HepG2 (cell line): Measurements from ENCODE around the gene TCFL5. TPM values are rescaled to one million over a fixed set of nuclear protein-coding genes. Genes with fewer than 3 reads are reported as not detected.

Experiments used
- CBX5 ChIP-seq: sonication (generic); formaldehyde crosslinking; IDR thresholded peaks from 2 replicates; pipeline ENCODE4 v1.4.0; 2020; ENCODE audit warnings: missing genetic modification reagents, borderline replicate concordance
- TFE3 ChIP-seq: IDR thresholded peaks from 2 replicates; pipeline ENCODE4 v1.6.1; 2016
- THAP8 ChIP-seq: sonication (generic); formaldehyde crosslinking; IDR thresholded peaks from 2 replicates; pipeline ENCODE4 v1.5.1; 2020; ENCODE audit warnings: missing genetic modification reagents, mild to moderate bottlenecking, borderline replicate concordance
- USF2 ChIP-seq, 2 experiments: sonication (generic) in 1 of 2; formaldehyde crosslinking in 1 of 2; IDR thresholded peaks; 2 replicates each; pipeline versions ENCODE4 v1.5.1 to v1.6.1; 2011 to 2020; ENCODE audit warnings: borderline replicate concordance in 1 of 2, low read depth in 1 of 2, low read length in 1 of 2, mild to moderate bottlenecking in 1 of 2, missing genetic modification reagents in 1 of 2, moderate library complexity in 1 of 2
- ZBTB25 ChIP-seq: IDR thresholded peaks from 2 replicates; pipeline ENCODE4 v1.6.1; 2018; ENCODE audit warnings: missing genetic modification reagents
- ZFYVE20 ChIP-seq: sonication (generic); formaldehyde crosslinking; IDR thresholded peaks from 2 replicates; pipeline ENCODE4 v1.8.0; 2023; ENCODE audit warnings: low read depth, mild to moderate bottlenecking, moderate library complexity, missing genetic modification reagents, borderline replicate concordance
- ZNF234 ChIP-seq: sonication (generic); formaldehyde crosslinking; conservative IDR thresholded peaks from 2 replicates; pipeline ENCODE4 v1.5.1; 2020; ENCODE audit warnings: mild to moderate bottlenecking, missing genetic modification reagents
- polyA plus RNA-seq, 8 experiments: library from polyadenylated mRNA; depleted of rRNA in 3 of 8; stranded (reverse) in 7 of 8; unstranded in 1 of 8; fragments of >200 nt; fragmentation: Illumina TruSeq in 4 of 8; extraction: Trizol in 4 of 8; gene quantifications; 2 replicates each; pipeline versions ENCODE4 v1.2.1 to v1.2.3, GENCODE V29; 2011 to 2016; ENCODE audit warnings: low read depth in 4 of 8, missing spikeins in 1 of 8, mixed read lengths in 1 of 8; ENCODE audit not compliant: insufficient read depth in 1 of 8
- total RNA-seq, 5 experiments: library from RNA; depleted of rRNA; stranded (reverse); fragments of >200 nt; fragmentation: Illumina TruSeq; extraction: Trizol; gene quantifications; 2 replicates each; pipeline ENCODE4 v1.2.3, GENCODE V29; 2016; ENCODE audit warnings: low read depth in 1 of 5
- TF ChIP-seq, protein P1 (sequence below): sonication (generic); formaldehyde crosslinking; IDR thresholded peaks from 2 replicates; pipeline ENCODE4 v1.4.0; 2020; ENCODE audit warnings: missing genetic modification reagents, borderline replicate concordance
- TF ChIP-seq, protein P2 (sequence below): sonication (generic); formaldehyde crosslinking; IDR thresholded peaks from 2 replicates; pipeline ENCODE4 v1.4.0; 2020; ENCODE audit warnings: missing genetic modification reagents

Gene TCFL5
- total and polyA plus RNA-seq, 2 of the 13 experiments (the other 11 are each of a cell fraction or from before 2014, with no cell fraction given) = 14.8 to 20.0 TPM

DNA sequence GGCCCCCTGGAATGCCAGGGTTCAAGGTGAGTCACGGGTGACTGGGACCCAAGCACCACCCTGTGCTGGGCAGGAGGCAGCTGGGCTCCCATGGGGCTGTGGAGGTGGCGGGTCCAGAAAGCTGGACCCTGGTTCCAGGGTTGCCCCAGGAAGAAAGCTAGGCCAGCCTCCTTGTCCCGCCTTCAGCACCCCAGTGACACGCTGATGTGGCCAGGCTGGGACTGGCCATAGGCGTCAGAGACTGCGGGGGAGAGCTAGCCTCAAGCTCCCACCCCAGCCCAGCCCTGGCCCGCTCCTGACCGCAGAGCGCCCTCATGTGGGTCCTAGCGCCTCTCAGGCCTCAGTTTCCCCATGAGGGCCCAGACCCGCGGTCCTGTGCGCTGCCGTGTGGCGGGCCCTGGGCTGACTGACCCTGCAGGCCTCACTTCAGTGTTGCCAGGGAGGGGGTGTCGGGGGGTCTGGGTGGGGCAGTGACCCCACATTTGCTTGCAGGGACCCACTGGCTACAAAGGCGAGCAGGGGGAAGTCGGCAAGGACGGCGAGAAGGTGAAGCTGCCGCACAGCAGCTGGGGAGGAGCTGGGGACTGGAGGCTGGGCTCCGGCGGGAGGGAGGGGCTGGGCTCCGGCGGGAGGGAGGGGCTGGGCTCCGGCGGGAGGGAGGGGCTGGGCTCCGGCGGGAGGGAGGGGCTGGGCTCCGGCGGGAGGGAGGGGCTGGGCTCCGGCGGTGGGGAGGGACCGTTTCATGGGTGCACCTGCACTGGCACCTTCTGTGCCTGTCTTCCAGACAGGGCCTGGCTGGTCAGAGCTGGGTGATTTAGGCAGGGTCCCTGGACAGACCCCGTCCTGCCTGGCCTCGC, 36.9 kb downstream of the TCFL5 start (continued):
- TF ChIP-seq TFE3 (CRISPR knock-in tag) = no peak
- TF ChIP-seq THAP8 (CRISPR knock-in tag) = no peak
- no peak for TF ChIP-seq ZBTB25 (CRISPR knock-in tag)
- TF ChIP-seq ZNF234 (CRISPR knock-in tag) = no peak
- no peak for TF ChIP-seq CBX5 (CRISPR knock-in tag)
- TF ChIP-seq, protein P1, sequence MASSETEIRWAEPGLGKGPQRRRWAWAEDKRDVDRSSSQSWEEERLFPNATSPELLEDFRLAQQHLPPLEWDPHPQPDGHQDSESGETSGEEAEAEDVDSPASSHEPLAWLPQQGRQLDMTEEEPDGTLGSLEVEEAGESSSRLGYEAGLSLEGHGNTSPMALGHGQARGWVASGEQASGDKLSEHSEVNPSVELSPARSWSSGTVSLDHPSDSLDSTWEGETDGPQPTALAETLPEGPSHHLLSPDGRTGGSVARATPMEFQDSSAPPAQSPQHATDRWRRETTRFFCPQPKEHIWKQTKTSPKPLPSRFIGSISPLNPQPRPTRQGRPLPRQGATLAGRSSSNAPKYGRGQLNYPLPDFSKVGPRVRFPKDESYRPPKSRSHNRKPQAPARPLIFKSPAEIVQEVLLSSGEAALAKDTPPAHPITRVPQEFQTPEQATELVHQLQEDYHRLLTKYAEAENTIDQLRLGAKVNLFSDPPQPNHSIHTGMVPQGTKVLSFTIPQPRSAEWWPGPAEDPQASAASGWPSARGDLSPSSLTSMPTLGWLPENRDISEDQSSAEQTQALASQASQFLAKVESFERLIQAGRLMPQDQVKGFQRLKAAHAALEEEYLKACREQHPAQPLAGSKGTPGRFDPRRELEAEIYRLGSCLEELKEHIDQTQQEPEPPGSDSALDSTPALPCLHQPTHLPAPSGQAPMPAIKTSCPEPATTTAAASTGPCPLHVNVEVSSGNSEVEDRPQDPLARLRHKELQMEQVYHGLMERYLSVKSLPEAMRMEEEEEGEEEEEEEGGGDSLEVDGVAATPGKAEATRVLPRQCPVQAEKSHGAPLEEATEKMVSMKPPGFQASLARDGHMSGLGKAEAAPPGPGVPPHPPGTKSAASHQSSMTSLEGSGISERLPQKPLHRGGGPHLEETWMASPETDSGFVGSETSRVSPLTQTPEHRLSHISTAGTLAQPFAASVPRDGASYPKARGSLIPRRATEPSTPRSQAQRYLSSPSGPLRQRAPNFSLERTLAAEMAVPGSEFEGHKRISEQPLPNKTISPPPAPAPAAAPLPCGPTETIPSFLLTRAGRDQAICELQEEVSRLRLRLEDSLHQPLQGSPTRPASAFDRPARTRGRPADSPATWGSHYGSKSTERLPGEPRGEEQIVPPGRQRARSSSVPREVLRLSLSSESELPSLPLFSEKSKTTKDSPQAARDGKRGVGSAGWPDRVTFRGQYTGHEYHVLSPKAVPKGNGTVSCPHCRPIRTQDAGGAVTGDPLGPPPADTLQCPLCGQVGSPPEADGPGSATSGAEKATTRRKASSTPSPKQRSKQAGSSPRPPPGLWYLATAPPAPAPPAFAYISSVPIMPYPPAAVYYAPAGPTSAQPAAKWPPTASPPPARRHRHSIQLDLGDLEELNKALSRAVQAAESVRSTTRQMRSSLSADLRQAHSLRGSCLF (CRISPR knock-in tag) = no peak
- no peak for TF ChIP-seq ZFYVE20 (CRISPR knock-in tag)
- no peak for TF ChIP-seq USF2 (IDR thresholded peaks at IDR 0.05; ENCODE audit: low read depth, low read length)
- no peak for TF ChIP-seq USF2 (CRISPR knock-in tag; IDR thresholded peaks at IDR 0.05; ENCODE audit: borderline replicate concordance)
- TF ChIP-seq, protein P2, sequence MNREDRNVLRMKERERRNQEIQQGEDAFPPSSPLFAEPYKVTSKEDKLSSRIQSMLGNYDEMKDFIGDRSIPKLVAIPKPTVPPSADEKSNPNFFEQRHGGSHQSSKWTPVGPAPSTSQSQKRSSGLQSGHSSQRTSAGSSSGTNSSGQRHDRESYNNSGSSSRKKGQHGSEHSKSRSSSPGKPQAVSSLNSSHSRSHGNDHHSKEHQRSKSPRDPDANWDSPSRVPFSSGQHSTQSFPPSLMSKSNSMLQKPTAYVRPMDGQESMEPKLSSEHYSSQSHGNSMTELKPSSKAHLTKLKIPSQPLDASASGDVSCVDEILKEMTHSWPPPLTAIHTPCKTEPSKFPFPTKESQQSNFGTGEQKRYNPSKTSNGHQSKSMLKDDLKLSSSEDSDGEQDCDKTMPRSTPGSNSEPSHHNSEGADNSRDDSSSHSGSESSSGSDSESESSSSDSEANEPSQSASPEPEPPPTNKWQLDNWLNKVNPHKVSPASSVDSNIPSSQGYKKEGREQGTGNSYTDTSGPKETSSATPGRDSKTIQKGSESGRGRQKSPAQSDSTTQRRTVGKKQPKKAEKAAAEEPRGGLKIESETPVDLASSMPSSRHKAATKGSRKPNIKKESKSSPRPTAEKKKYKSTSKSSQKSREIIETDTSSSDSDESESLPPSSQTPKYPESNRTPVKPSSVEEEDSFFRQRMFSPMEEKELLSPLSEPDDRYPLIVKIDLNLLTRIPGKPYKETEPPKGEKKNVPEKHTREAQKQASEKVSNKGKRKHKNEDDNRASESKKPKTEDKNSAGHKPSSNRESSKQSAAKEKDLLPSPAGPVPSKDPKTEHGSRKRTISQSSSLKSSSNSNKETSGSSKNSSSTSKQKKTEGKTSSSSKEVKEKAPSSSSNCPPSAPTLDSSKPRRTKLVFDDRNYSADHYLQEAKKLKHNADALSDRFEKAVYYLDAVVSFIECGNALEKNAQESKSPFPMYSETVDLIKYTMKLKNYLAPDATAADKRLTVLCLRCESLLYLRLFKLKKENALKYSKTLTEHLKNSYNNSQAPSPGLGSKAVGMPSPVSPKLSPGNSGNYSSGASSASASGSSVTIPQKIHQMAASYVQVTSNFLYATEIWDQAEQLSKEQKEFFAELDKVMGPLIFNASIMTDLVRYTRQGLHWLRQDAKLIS (CRISPR knock-in tag) = no peak
